HG03039 (cell line): ENCODE measurements around the gene THAP11.

Experiments used
- ATAC-seq: cut with Tn5 transposase; IDR thresholded peaks from one replicate; pipeline ENCODE4 v1.9.1; 2021; ENCODE audit warnings: mild to moderate bottlenecking, moderate library complexity; ENCODE audit not compliant: unreplicated experiment

The THAP11 gene

GRCh38 chr16:67841816-67842508, at the start of gene THAP11:
Gene THAP11, plus strand, starts transcription at chr16:67842320. Its CDS starts 235 bp downstream, at chr16:67842555.
- ATAC-seq = peak; percentile 38

- no peak for ATAC-seq
Observed at GRCh38 chr16:67796099-67796718, 45.9 kb upstream of the THAP11 start.

DNA sequence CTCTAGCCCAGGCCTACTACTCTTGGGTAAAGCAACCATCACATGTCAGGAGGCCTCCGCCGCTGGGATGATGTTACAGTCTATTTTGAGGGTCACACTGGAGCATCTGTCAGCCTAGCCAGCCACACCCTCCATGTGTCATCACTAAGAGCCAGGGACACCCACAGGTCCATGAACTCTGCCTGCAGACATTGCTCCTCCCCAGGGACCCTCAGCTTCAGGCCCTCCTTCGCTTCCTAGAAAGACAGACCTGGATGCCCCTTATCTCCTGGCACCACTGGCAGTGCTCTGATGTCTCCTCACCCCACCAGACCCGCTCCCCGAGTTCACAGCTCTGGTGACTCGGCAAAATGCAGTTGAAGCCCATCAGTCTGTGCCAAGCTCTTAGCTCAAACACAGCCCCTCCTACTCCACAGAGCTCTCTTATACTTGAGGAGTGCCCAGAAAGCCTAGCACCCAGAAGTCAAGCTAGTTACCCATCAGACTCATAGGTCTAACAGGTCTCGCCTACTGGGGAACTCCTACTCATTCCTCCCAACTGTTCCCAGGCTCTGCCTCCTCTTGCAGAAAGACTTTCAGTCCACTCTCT, 41.7 kb upstream of the THAP11 start:
- ATAC-seq = no peak

DNA sequence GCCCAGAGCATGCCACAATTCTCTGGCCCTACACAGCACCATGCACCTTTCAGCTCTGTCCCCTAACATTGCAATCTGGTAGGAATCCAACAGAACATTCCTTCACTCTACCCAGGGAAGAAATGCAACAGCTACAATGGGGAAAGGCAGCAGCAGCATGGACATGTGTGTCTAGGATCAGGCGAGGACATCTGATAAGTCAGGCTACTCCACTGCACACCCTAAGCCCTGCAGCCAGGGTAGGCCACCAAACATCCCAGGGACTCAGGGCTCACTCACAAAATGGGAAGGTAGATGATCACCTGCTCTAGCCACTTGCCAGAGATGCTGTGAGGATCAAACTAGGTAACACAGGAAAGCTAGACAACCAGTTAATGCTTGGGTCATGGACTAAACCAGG, 40.9 kb upstream of the THAP11 start:
- no peak for ATAC-seq

GRCh38 chr16:67801883-67802282, 40.2 kb upstream of the THAP11 start:
- ATAC-seq = no peak

GRCh38 chr16:67803894-67804293, 38.2 kb upstream of the THAP11 start:
- ATAC-seq = no peak

GRCh38 chr16:67804853-67805542, 37.1 kb upstream of the THAP11 start:
- ATAC-seq = no peak

- ATAC-seq = peak; percentile 1
Observed at GRCh38 chr16:67805718-67806427, 36.2 kb upstream of the THAP11 start.

GRCh38 chr16:67806428-67807147, 35.5 kb upstream of the THAP11 start, which contains the start of the genes RANBP10 and TSNAXIP1:
Gene RANBP10, minus strand, starts transcription at chr16:67806560. Its CDS starts 24 bp downstream, at chr16:67806536.
Gene TSNAXIP1, plus strand, starts transcription at chr16:67806889. Its CDS starts 261 bp downstream, at chr16:67807150.
- peak; percentile 88 for ATAC-seq

DNA sequence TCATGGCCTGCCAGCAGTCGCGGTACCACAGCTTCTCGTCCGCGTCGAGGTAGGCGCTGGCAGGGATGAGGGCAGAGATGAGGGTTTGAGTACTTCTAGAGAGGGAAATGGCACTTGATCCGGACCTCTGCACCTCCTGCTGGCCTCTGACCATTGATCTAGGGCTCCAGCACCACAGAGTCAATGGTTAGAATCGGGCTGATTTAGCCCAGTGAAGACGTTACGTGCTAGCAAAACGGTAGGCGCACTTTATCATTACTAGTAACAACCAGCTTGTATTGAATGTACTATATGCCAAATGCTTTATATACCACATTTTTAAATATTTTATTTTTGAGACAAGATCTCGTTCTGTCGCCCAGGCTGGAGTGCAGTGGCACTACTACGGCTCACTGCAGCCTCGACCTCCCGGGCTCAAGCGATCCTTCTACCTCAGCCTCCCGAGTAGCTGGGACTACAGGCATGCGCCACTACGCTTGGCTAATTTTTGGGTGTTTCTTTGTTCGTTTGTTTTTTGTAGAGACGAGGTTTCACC, 34.9 kb upstream of the THAP11 start:
- no peak for ATAC-seq

- ATAC-seq = no peak
Observed at GRCh38 chr16:67811899-67812298, 30.2 kb upstream of the THAP11 start.

DNA sequence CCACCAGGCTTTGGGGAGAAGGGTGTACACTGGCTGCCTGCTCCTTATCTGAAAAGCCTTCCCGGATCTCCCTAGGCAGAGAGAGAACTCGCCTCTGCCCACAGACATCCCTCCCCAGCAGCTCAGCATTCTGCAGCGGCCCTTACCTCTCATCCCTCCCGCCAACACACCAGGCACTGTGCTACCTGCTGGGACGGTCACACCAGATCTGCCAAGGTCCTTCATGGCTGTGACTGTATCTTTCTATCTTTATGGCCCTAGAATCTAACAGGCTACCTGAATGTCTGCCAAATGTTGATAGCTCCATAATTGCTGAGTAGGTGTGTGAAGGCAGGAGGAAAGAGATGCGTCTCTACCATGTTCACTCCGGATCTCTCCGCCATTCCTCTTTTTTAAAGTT, 27.6 kb upstream of the THAP11 start:
- no peak for ATAC-seq

DNA sequence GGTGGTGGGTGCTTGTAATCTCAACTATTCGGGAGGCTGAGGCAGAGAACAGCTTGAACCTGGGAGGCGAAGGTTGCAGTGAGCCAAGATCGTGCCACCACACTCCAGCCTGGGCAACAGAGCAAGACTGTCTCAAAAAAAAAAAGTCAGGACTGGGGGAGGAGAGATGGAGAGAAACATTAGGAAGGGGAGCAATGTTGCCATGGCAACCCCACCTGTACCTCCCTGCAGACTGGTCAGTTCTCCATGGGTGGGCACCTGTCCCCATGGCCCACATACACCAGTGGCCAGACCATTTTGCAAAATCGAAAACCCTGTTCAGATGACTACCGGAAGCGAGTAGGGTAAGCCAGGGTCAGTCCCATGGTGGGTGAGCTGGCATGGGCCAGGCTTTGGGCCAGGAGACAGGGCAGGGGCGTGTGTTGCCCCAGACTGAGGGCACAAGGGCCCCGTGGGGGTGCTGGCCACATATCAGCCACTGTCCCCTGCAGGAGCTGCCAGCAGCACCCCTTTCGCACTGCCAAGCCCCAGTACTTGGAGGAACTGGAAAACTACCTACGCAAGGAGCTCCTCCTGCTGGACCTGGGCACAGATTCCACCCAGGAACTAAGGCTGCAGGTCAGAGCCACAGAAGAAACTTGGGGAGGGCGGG, 21.4 kb upstream of the THAP11 start:
- ATAC-seq = no peak

DNA sequence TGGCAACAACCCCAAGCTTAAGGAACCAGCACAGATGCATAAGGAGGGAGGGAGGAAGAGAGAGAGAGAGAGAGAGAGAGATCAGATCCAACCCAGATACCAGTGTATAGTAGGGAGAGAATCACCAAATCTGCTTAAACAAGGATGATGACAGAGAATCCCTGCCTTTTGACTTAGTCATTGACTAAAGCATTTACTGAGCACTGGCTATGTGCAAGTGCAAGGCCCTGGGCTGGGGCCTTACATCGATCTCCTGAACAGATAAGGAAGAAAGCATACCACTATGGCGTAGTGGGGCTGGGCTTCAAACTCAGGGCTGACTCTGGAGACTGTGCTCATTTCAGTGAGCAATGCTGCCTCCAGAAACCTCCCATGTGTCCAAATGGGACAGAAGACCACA, 19.6 kb upstream of the THAP11 start:
- no peak for ATAC-seq

GRCh38 chr16:67825119-67825518, 17.0 kb upstream of the THAP11 start:
- no peak for ATAC-seq

DNA sequence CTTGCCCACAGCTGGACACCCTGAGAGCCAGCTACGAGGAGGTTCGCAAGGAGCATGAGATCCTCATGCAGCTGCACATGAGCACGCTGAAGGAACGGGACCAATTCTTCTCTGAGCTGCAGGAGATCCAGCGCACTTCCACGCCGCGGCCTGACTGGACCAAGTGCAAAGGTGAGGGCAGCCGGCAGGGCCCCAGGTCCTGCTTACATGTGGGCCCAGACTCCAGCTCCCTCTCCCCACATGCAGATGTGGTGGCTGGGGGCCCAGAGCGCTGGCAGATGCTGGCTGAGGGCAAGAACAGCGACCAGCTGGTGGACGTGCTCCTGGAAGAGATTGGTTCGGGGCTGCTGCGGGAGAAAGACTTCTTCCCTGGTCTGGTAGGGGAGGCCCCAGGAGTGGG, 16.2 kb upstream of the THAP11 start:
- ATAC-seq = no peak

DNA sequence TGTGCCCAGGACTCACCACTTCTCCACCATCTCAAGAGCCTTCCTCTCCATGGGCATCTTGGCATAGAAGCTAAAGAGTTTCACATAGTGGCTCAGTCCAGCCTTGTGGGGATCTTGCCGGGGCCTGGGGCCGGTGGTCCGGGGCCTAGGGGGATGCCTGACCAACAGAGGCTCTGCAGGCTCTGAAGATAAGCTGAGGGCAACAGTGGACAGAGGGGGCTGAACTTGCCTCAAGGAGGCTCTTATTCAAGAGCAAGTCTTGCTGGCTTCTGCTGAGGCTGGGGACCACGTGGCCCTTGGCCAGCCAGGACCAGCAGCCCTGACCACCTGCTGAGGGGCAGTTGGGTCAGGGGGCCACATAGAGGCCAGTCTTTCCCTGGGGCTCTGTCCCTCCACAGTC, 13.5 kb upstream of the THAP11 start:
- ATAC-seq = no peak

DNA sequence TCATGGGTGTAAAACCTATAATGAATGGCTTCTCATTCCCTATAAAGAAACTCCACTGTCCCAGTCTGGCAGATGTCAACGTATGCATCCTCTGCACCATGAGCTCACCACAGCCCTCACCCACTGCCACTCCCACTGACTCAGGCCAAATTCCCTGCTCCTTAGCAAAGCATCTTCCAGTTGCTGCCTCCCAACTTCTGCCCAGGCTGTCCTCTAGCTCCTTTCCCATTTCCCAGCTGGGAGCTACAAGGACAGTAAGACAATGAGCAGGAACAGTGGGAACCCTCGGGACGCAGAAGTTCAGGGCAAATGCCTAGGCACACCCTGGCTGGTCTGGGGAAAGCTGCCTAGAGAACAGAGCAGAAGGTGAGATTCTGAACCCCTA, 9.1 kb upstream of the THAP11 start:
- ATAC-seq = no peak

GRCh38 chr16:67833415-67834241, 8.5 kb upstream of the THAP11 start:
- ATAC-seq = peak; percentile 90
